ENCODE results near the gene IER5L.

Gene IER5L

DNA sequence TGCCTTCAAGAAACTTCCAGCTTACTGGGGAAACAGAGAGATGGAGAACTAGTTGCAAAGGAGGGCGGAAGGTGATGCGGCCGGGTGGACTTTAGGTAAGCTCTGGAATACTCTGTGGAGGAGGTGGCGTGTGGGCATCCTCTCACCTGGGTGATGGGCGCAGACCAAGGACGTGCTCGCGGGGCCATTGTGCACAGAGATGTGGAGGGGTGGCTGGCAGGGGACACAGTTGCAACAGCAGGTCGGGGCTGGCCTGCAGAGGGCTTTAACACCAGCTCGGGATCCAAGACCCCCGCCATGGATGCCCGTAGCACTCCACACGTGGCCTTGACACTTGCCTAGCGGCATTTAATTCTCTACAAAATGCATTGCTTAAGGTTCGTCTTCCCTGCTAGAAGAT is 26.6 kb downstream of the IER5L start:
- no peak for FAIRE-seq

DNA sequence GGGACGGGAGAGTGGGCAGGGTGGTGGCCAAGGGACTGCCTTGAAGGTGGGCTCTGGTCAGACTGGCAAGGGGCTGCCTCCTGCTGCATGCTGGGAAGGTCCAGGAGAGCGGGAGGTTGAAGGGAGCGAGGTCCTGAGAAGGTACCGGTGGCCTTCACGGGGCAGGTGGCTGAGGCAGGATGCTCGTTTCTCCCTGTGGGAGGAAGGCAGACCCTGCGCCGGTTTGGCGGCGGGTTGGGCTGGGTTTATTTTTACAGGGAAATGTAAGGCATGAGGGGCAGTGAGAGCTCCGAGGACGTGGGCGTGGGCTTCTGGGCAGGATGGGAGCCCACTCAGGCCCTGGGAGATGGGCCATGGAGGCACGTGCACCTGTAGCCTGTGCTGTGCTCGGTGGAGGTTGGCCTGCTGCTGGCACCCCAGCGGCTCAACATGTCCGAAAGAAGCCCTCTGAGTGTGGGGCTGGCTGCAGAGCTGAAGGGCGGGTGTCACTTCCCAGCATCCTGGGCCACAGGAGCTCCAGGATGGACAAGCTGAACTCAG is 27.3 kb downstream of the IER5L start:
- FAIRE-seq, result no peak
- no peak for TF ChIP-seq POLR2AphosphoS5 (IDR thresholded peaks at IDR 0.05; ENCODE audit: low read depth, low read length)
- no peak for TF ChIP-seq POLR2A (IDR thresholded peaks at IDR 0.05; ENCODE audit: low read depth, low read length)
- no peak for TF ChIP-seq TAF1 (IDR thresholded peaks at IDR 0.05; ENCODE audit: borderline replicate concordance, low read depth, low read length)
- no peak for DNase-seq (ENCODE audit: insufficient read length)

More for the DNA sequence above, 26.6 kb downstream of the IER5L start:
- DNase-seq (ENCODE audit: insufficient read length), result no peak
- TF ChIP-seq POLR2AphosphoS5 (IDR thresholded peaks at IDR 0.05; ENCODE audit: low read depth, low read length) (no peak), TAF1 (IDR thresholded peaks at IDR 0.05; ENCODE audit: borderline replicate concordance, low read depth, low read length) (no peak), POLR2A (IDR thresholded peaks at IDR 0.05; ENCODE audit: low read depth, low read length) (no peak)

DNA sequence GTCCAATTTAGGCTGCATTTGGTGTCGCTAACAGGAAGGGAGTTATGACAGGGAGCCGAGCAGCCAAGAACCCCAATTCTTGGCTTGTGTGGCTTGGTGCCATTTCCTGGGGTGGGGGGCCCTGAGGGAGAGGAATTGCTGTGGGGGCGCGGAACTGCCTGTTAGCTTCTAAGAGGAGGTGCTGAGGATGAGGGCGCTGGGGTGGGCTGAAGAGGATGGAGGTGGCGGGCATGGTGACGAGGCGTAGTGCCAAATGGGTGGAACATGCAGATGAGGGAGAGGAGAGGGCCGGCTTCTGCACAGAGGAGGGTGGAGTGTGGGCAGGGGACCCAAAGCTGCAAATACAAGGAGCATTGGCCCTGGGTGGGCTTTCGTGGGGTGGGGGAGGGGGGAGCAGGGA is 27.9 kb downstream of the IER5L start:
- DNase-seq (ENCODE audit: insufficient read length), result no peak
- no peak for FAIRE-seq
- TF ChIP-seq TAF1 (IDR thresholded peaks at IDR 0.05; ENCODE audit: borderline replicate concordance, low read depth, low read length) (no peak), POLR2A (IDR thresholded peaks at IDR 0.05; ENCODE audit: low read depth, low read length) (no peak), POLR2AphosphoS5 (IDR thresholded peaks at IDR 0.05; ENCODE audit: low read depth, low read length) (no peak)

DNA sequence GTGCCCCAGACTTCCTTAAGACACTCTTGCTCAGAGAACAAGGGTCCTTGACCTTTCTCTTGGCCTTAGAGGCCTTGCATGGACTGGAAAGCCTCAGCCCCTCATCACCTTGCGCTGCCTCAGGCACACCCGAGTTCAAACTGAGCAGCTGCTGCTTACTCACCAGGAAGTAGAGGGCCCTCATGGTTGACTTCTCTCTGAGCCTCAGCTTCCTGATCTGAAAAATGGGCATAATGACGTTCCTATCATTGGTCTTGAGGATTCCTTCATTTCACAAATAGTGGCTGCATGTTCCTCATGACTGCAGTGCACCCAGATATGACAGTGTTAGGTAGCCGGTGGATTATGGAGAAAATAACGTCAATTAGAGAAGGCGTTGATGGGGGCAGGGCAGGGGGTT is 28.6 kb downstream of the IER5L start:
- no peak for FAIRE-seq
- no peak for DNase-seq (ENCODE audit: insufficient read length)
- TF ChIP-seq POLR2AphosphoS5 (IDR thresholded peaks at IDR 0.05; ENCODE audit: low read depth, low read length) (no peak), POLR2A (IDR thresholded peaks at IDR 0.05; ENCODE audit: low read depth, low read length) (no peak), TAF1 (IDR thresholded peaks at IDR 0.05; ENCODE audit: borderline replicate concordance, low read depth, low read length) (no peak)

DNA sequence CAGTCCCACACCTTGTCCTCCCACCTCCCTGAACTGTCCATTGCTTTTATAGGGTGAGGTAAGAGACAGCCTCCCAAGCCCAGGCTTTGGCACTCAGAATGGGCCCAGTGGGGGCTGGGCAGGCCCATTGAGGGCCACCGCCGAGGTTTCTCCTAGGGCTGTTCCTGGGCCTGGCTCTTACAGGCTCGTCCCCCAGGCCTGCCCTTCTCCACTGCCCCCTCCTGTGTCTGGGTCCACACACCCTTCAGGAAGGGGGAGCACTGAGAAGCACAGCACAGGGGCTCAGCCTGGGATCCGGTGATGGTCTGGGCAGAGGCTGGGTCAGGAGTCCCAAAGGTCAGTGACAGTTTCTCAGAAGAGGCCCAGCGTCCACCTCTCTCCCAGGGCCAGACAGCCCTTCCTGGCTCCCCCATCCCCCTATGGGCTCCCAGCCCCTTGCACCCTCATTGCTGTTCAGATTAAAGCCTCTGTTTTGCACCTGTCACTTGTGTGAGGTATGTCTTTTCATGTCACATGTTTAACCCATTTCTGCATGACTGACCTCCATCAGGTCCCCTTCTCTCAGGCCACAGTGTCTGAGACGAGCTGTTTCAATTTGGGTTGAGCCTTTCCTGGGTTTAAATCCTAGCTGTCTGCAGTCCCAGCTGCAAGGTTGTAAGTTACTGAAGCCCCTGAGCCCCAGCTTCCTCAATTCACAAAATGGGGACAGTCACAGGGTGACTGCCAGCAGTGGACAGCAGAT is 29.4 kb downstream of the IER5L start:
- TF ChIP-seq POLR2A (IDR thresholded peaks at IDR 0.05; ENCODE audit: low read depth, low read length) (no peak), POLR2AphosphoS5 (IDR thresholded peaks at IDR 0.05; ENCODE audit: low read depth, low read length) (no peak), TAF1 (IDR thresholded peaks at IDR 0.05; ENCODE audit: borderline replicate concordance, low read depth, low read length) (no peak)
- DNase-seq (ENCODE audit: insufficient read length) (no peak), FAIRE-seq (peak; percentile 56)

DNA sequence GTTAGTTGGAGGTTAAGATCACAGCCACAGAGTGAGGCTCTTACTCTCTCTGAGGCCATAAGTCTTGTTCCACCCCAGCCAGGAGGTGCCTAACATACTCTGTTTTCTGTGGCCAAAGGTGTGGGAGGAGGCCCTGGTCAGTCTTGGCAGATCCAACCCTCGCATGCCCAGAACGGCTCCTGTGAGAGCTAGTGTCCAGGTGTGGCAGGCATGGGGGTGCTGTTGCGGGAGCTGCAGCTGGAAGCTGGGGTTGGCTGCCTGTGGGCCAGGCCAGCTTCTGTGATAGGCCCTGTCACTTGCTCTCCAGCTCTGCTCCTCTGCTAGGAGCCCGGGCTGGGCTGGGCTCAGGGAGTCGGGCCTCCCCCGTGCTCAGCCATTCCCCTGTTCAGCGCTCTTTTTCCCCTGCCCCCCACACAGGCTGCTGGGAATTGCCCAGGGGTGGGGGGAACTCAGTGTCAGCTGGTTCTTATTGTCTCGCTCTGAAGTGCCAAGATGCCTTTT is 31.6 kb downstream of the IER5L start:
- no peak for FAIRE-seq
- no peak for TF ChIP-seq POLR2AphosphoS5 (IDR thresholded peaks at IDR 0.05; ENCODE audit: low read depth, low read length)
- TF ChIP-seq POLR2A (IDR thresholded peaks at IDR 0.05; ENCODE audit: low read depth, low read length), result no peak
- TF ChIP-seq TAF1 (IDR thresholded peaks at IDR 0.05; ENCODE audit: borderline replicate concordance, low read depth, low read length), result no peak
- no peak for DNase-seq (ENCODE audit: insufficient read length)

DNA sequence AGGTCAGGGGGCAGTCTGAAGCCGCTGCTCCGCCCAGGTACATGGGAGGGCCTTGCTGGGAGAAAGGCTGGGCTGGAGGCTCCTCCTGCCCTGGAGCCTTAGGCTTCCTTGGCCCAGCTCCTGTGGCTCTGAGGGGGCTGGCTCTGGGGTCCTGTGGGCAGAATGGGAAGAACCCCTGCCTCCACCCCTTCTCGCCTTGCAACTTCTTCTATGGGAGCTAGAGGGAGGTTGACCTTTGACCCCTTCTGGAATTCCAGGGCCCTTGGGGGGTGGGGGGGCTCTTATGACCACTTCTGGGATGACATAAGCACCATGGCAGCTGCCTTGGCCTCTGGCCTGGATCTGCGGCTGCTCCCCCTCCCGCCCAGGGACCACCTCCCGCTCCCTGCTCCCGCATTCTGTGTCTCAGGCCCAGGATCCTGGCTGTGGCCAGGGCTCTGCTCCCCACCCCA is 32.2 kb downstream of the IER5L start:
- FAIRE-seq (no peak), DNase-seq (ENCODE audit: insufficient read length) (no peak)
- TF ChIP-seq POLR2A (IDR thresholded peaks at IDR 0.05; ENCODE audit: low read depth, low read length) (no peak), POLR2AphosphoS5 (IDR thresholded peaks at IDR 0.05; ENCODE audit: low read depth, low read length) (no peak), TAF1 (IDR thresholded peaks at IDR 0.05; ENCODE audit: borderline replicate concordance, low read depth, low read length) (no peak)

DNA sequence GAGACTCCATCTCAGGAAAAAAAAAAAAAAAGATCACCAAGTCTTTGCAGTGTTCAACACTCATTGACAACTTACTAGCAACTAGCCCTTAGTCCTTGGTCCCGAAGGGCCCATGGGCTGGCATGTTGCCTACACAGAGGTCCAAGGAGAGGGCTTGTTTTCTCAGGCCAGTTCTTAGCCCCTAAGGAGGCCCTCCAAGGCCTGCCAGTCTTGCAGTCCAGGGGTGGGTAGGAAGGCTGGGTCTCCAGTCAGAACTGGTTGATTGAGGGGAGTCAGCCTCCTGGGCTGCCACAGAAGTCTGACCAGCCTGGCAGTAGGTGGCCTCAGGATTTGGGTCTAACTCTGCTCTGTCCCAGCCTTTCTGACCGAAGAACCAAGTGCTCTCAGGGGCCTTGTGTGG is 32.7 kb downstream of the IER5L start:
- TF ChIP-seq TAF1 (IDR thresholded peaks at IDR 0.05; ENCODE audit: borderline replicate concordance, low read depth, low read length) (no peak), POLR2AphosphoS5 (IDR thresholded peaks at IDR 0.05; ENCODE audit: low read depth, low read length) (no peak), POLR2A (IDR thresholded peaks at IDR 0.05; ENCODE audit: low read depth, low read length) (no peak)
- no peak for FAIRE-seq
- no peak for DNase-seq (ENCODE audit: insufficient read length)

DNA sequence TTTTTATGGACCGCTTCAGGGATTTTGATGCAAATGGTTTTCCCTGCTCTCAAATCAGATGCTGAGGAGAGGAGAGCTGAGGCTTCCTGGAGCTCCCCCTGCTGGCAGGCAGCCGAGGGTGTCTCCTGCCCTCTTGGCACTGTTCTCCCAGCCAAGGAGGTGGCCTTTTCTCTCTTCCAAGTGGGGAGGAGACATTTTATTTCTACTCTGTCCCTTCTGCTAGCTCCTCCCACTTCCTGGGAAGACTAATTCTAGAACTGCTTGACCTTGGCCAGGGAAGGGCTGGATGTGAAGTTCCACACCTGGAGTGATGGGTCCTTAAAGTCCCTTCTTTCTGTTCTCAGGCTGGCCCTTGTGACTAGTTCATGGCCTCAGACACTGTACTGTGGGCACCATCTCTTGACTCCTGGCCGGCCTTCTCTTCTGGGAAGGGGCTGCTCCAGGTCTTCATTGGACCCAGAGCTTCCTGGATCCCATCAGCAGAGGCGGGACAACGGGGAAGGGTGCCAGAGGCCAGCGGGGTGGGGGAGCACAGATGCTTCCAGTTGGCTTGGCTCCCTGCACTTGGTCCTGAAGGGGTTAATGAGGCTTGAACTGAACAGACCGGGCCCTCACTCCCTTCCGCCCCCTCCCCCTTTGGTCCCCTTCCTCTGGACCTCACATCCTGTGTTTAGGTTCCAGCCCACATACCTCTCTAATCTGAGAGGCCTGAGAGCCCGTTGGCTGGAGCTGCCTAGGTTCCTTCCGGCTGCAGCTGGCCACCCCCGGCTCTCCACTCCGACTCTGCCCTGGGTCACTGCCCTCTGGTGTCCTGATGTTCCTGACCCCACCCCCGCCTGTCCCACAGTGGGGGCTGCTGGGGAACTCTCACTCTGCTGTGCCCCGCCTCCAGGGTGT is 34.8 kb downstream of the IER5L start:
- DNase-seq (ENCODE audit: insufficient read length), result peak; percentile 89
- TF ChIP-seq TAF1 (IDR thresholded peaks at IDR 0.05; ENCODE audit: borderline replicate concordance, low read depth, low read length), result no peak
- TF ChIP-seq POLR2A (IDR thresholded peaks at IDR 0.05; ENCODE audit: low read depth, low read length), result no peak
- TF ChIP-seq POLR2AphosphoS5 (IDR thresholded peaks at IDR 0.05; ENCODE audit: low read depth, low read length), result no peak
- FAIRE-seq, result peak; percentile 84

DNA sequence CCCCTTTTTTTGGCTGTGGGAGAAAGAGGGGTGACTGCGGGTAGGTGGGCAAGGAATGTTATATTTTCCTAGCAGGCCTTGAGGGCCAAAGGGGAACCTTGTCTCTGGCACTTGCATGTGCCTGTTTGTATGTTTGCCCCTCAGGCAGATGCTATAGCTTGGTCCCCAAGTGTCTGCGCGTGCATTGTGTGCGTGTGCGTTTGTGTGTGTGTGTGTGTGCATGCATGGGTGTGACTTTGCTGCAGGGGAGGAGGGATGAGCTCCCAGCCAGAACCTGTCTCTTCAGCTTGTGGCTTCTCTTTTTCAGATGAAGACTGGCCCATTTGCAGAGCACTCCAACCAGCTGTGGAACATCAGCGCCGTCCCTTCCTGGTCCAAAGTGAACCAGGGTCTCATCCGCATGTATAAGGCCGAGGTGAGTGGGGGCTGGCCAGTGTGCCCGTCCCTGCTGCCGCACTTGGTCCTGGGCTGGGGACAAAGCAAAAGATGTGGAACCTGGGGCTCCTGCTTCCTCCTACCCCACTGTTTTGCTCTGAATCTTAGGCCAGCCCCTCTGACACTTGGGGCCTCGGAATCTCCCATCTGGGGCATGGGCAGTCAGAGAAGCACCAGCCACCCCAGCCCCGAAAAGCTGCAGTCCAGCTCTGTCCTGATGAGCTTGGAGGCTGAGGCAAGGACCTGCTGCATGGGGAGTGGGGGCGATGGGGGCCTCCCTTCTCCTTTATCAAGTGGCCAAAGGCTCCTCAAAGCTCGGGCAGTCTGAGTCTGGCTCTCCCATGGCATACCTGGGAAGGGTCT is 35.7 kb downstream of the IER5L start:
- TF ChIP-seq POLR2AphosphoS5 (IDR thresholded peaks at IDR 0.05; ENCODE audit: low read depth, low read length), result no peak
- TF ChIP-seq TAF1 (IDR thresholded peaks at IDR 0.05; ENCODE audit: borderline replicate concordance, low read depth, low read length), result no peak
- no peak for TF ChIP-seq POLR2A (IDR thresholded peaks at IDR 0.05; ENCODE audit: low read depth, low read length)
- DNase-seq (ENCODE audit: insufficient read length) (no peak), FAIRE-seq (no peak)
